Cortex of kidney (tissue), 1 donor: ENCODE results near the gene RABL6.
"Not testable (repeated sequence)": the region's sequence is repeated elsewhere in the genome, so short reads cannot be mapped to it uniquely, and the experiment has no call there.

Experiments
- DNase-seq: peaks from one replicate; lab custom pipeline; 2025; lab: John Stamatoyannopoulos, UW

RABL6 gene

DNA sequence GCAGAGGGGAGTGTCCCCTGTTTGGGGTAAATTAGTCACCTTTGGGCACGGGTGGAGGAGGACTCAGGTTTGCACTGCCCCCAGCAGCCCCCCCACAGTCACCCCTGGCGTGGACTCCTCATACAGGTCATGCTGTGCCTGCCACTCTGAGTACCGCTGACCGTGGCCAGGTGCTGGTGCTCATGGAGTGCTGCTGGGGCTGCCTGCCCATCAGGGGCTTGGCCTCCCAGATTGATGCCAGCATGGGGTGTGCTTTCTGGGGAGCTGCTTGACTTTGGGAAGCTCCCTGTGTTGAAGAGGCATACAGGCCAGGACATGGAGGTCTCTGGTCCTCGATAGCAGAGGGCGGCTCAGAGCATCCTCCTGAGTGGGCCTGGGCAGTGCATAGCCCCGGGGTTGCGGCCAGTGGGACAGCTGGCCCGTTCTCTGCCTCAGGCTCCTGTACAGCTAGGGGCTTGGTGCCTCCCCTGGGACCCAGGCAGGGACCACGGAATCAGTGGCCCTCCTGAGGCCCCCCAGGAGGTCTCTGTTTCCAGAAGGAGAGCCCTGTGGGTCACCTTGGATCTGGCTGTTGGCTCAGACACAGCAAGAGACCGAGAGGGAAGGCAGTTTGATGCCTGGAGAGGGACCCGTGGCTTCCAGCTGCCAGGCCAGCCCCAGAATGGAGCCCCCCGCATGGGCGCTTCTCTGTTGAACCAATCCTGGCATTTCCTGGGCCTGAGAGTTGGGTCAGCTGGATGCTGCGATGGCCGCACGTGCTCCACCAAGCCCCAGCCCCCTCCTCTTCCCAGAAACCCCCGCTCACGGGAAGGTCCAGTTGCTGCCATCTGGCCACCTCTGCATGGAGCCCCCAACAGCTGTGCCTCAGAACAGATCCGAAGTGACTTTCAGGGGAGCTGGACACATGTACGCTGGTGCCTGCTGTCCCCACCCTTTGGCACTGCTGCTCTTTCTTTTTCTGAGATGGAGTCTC is 28.5 kb downstream of the RABL6 start:
- no peak for DNase-seq

DNA sequence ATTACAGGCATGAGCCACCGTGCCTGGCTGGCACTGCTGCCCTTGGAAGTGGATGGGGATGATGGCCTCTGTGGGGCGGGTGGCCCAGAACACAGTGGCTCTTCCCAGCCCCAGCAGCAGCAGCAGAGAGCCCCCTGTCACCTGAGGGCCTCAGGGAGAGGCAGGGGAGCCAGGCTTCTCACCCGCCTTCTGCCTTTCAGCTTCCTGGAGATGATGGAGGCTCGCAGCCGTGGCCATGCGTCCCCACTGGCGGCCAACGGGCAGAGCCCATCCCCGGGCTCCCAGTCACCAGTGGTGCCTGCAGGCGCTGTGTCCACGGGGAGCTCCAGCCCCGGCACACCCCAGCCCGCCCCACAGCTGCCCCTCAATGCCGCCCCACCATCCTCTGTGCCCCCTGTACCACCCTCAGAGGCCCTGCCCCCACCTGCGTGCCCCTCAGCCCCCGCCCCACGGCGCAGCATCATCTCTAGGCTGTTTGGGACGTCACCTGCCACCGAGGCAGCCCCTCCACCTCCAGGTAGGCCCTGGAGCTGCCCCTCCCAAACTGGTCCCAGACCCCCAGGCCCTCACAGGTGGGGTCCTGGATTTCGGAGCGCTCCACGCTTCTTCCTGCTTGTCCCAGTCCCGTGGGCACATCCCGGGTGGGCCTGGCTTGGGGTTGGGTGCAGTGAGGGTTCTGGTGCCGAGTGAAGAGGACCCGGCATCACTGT is 29.6 kb downstream of the RABL6 start:
- DNase-seq = no peak

DNA sequence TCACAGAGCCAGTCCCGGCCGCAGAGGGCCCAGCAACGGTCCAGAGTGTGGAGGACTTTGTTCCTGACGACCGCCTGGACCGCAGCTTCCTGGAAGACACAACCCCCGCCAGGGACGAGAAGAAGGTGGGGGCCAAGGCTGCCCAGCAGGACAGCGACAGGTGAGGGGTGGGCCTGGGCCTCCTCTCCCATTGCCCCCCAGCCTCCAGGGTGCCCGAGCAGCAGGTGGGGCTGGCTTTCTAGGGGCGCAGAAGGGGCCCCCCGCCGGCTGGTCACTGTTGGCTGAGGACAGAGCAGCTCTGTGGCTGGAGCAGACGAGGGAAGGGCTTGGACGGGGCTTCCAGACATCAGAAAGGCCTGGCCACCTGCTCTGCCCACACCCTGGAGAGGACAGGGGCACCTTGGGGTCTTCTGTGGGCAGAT is 30.1 kb downstream of the RABL6 start:
- not testable (repeated sequence) for DNase-seq

DNA sequence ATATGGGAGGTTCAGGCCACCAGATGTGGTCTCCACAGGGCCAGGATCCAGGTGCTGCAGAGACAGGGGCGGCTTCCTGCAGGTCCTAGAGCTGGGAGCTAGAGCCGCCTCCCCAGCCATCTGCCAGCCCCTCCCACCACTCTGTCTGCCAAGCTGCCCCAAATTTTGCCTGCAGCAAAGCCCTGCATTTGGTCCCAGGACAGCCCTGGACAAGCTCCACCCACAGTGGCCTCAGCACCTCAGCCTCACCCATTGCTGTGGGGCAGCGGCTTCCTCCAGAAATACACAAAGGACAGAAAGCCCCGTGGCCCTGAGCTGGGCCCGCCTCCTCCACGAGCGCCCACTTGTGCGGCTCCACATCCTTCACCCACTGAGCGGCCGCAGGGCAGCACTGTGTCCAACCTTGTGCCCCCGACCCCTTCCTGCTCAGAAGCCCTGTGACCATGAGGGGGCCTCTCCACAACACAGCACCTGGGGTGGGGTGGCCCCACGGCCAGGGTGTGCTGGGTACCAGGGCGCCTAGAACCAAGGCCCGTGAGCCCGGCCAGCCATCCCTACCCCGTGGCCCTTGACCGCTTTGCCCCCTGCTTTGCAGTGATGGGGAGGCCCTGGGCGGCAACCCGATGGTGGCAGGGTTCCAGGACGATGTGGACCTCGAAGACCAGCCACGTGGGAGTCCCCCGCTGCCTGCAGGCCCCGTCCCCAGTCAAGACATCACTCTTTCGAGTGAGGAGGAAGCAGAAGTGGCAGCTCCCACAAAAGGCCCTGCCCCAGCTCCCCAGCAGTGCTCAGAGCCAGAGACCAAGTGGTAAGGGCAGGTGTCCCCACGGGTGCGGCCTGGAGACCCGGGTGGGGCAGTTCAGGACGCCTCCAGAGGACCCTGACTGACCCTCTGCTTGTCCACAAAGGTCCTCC is 30.8 kb downstream of the RABL6 start:
- no peak for DNase-seq

DNA sequence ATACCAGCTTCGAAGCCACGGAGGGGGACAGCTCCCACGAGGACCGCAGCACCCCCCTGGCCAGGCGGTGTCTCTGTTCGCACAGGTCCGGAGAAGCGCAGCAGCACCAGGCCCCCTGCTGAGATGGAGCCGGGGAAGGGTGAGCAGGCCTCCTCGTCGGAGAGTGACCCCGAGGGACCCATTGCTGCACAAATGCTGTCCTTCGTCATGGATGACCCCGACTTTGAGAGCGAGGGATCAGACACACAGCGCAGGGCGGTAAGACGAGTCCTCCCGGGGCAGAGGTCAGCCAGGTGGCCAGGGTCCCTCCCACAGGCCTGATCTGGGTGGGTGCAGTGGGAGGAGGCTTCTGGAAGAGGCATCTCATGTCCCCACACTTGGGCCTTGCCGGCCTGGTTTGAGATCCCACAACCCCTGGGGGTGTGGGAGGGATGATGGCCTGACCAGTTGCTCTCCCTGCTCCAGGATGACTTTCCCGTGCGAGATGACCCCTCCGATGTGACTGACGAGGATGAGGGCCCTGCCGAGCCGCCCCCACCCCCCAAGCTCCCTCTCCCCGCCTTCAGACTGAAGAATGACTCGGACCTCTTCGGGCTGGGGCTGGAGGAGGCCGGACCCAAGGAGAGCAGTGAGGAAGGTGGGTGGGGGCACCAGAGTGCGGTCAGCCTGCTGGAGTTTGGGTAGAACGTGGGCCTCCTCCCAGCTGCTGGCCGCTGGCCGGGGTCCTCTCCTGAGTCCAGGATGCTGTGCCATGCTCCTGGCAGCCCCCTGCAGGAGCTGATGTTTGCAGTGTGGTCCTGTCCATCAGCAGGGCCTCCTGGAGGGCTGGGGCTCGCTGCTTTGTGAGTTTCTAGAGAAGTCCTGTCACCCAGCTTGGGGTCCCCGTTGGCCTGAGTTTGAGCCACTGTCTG is 31.7 kb downstream of the RABL6 start:
- DNase-seq = no peak

DNA sequence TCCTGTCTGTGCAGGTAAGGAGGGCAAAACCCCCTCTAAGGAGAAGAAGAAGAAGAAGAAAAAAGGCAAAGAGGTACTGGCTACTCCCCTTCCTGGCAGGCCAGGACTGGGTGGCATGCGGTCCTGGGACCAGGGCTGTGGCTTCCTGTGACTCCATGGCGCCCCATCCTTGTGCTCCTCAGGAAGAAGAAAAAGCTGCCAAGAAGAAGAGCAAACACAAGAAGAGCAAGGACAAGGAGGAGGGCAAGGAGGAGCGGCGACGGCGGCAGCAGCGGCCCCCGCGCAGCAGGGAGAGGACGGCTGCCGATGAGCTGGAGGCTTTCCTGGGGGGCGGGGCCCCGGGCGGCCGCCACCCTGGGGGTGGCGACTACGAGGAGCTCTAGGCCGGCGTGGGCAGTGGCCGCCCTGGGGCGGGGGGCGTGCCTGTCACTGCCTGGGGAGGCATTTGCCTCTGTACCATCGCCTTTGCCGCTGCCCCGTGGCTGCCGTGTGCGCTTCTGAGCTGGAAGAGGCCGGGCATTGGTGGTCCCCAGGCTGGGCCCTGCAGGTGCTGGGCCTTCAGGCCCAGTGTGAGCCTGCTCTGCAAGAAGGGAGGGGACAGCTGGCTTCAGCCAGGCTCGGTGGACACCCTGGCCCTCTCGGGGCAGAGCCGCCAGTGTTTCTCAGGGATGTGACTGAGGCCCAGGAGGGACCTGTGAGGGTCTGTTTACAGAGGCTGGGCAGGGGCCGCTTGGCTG is 32.6 kb downstream of the RABL6 start:
- no peak for DNase-seq

DNA sequence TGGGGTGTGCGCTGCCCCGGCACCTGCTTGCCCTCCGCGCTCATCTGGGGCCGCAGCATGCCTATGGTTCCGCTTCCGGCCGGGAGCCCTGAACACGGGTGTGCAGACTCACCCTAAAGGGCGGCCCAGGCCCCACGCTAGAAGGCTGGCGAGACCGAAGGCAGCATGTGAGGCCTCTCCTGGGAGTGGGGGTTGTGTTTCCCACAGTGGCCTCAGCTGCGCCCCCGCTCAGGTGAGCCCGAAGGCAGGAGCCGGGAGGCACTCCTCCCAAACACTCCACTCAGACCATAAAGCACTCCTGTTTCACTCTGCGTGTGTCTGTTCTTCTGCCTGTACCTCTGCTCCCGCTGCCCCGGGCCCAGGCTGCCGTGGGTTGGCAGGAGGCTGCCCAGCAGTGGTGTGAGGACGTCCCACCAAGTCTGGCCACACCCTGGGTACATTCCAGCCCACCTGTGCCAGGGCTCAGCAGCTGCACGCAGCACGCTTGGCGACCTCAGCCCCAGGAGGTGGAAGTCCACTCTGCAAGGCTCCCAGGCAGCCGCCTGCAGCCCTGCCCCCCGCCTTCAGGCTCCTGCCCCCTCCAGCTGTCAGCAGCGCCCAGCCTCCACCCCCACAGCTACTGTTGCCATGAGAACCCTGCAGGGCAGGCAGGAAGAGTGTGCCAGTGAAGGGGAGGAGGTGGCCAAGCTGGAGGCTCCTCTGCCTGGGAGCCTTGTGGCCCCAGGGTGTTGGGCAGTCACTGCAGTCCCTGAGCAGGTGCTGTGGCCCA is 33.3 kb downstream of the RABL6 start:
- no peak for DNase-seq

DNA sequence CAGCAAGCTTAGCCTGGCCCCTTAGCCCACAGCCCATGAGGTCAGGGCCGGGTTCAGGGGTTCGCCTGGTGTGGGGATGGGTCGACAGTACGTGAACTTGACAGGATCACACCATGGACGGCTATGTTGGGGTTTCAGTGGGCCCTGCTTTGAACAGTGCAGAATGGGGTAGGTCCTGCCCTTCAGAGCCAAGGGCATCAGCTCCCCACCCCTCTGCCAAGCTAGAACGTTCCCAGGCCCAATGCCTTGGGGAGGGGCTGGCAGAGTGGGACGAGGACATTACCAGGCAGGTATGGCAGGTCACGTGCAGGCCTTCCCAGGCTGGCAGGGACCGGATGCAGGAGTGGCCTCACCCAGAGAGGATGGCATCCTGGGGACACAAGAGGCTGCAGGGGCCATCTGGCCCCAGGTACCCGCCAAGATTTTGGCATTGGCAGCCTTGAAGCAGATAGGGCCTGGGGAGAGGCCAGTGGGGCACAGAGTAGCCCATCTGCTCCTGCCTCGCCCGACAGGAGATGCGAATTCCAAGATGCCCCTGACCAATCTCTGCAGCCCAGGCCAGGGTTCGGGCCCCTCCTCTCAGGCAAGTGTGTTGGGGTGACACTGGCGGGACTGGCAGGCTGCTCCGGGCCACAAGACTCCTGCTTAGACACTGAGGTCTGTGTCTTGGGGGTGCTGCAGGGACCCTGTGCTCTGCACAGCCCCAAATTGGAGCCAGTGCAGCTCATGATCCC is 34.1 kb downstream of the RABL6 start:
- DNase-seq = not testable (repeated sequence)

DNA sequence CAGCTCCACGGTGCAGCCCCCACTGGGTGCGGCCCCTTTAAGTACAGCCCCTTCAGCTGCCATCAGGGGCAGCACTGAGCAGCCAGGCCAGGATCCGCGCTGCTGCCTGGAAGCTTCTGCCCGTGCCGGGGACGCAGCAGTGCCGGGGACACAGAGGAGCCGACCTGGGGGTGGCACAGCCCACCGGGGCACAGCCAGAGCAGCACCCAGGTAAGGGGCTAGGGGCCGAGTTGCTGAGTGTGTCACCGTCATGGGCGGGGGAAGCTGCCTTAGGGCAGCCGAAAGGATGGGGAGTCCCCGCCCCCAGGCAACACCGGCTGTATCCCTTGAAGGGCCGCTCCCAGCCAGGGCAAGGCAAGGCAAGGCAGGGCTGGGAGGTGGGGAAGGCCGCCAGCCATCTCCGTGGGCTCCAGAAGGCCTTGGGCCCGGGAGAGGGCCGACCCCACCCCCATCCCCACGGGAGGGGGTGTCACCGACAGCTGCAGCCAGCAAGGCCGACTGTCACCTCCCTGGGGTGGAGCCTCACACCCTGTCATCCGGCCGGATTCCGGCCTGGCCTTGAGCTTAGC is 34.7 kb downstream of the RABL6 start, which contains the start of gene AJM1:
AJM1 (plus strand) TSS at position 99 of the 569 bp plus-strand sequence. CDS start 1,937 bp downstream, outside the sequence.
- not testable (repeated sequence) for DNase-seq

DNA sequence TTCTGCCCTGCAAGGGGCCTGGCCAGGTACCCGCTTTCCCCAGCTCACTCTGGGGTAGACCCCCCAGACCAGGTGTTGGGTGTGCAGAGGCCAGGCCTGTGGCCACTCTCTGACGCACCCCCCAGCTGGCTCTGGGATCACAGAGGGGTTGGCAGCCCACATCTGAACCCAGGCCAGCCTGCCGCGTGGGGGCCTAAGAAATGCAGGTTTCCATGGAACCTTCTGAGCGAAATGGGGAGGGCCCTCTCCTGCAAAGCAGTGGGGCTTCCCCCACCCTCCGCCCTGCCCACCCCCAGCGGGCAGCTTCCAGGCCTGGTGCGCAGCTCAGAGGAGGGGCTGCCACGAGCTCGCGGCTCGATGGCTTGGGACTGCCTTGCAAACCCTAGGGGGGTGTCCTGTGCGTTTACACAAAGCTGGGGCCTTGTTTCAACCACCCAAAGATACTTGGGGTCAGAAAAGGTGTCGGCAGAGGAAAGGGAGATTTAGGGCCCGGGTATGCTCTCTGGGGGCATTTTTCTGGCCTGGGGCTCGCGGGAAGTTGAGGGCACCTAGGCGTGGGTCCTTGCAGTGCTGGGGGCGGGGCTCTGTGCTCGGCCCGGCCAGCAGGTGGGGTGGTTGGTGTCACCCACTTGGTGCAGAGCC is 35.5 kb downstream of the RABL6 start:
- DNase-seq = not testable (repeated sequence)

DNA sequence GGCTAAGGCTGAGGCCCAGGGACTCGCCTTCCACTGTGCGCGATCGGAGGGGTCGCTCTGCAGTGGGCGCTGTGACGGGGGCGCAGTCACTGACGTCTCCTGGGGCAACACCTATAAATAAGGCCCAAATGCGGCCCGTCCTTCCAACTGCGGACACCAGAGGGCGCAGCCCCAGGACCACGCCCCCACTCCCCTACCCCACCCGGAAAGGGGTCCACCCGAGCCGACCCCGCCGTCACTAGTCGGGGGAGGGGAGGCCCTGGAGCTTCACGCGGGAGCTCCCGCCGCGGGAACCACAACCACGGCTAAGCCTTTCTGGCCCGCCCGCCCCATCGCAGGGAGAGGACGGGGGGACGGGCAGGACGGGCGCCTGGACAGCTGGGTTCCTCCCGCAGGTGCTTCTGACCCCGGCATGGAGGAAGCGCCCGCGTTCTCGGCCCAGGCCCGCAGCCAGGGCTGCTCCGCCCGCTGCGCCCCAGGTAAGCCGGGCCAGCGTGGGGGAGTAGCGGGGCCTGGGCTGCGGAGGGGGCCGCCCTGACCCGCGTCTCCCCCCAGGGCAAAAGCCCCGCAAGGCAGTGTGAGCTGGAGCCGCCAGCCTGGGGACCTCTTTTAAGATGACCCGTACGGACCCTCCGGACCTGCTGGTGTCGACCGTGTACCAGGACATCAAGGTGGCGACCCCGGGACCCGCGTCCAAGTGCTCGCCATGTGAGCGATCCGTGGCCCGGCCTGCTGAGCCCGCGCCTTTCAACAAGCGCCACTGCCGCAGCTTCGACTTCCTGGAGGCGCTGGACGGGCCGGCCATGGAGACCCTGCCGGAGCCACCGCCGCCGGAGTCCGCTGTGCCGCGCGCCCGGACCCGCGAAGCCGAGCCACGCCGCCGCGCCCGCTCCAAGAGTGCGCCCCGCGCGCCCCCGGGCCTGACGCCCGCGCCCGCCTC is 36.3 kb downstream of the RABL6 start:
- not testable (repeated sequence) for DNase-seq

DNA sequence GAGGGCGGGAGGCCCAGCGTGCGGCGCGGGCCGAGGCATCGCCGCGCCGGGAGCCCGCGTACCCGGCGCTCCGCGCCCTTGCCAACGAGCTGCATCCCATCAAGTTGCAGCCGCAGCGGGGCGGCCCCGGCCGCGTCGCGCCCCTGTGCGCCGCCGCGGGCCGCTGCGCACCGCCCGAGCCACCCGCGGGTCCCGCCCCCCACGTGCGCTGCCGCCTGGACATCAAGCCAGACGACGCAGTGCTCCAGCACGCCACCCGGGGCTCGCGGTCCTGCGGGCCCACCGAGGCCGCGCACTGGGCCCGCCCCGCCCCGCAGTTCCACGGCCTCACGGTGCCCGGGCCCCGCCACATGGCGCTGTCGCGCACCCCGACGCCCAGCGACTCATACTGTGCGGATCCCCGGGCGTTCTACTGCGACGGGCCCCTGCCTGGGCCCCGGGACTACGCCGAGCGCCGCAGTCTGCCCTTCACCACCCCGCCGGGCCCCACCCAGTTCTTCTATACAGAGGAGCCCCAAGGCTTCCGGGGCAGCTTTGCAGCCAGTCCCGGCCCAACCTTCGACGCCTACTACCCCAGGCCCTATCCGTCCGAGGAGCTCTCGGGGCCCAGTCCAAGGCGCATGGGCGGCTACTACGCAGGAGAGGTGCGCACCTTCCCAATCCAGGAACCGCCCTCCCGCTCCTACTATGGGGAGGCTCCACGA is 37.2 kb downstream of the RABL6 start:
- DNase-seq = no peak

DNA sequence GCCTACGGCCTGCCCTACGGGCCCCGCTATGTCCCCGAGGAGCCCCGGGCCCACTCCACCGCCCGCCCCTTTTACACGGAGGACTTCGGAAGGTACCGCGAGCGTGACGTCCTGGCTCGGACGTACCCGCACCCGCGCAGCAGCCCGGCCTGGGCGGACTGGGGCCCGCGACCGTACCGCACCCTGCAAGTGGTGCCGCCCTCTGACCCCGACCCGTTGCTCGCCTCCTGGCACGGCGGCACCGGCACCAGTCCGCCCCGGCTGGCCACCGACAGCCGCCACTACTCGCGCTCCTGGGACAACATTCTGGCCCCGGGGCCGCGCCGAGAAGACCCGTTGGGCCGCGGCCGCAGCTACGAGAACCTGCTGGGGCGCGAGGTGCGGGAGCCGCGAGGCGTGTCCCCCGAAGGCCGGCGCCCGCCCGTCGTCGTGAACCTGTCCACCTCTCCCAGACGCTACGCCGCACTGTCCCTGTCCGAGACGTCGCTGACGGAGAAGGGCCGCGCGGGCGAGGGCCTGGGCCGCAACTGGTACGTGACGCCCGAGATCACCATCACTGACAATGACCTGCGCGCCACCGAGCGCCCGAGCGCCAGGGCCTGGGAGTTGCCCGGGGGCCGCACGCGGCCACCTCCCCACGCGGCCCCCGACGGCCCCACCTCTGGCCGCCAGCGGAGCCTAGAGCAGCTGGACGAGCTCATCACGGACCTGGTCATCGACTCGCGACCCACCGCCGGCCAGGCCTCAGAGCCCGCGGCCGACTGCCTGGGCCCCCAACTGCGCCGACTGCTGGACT is 37.9 kb downstream of the RABL6 start:
- DNase-seq = no peak

DNA sequence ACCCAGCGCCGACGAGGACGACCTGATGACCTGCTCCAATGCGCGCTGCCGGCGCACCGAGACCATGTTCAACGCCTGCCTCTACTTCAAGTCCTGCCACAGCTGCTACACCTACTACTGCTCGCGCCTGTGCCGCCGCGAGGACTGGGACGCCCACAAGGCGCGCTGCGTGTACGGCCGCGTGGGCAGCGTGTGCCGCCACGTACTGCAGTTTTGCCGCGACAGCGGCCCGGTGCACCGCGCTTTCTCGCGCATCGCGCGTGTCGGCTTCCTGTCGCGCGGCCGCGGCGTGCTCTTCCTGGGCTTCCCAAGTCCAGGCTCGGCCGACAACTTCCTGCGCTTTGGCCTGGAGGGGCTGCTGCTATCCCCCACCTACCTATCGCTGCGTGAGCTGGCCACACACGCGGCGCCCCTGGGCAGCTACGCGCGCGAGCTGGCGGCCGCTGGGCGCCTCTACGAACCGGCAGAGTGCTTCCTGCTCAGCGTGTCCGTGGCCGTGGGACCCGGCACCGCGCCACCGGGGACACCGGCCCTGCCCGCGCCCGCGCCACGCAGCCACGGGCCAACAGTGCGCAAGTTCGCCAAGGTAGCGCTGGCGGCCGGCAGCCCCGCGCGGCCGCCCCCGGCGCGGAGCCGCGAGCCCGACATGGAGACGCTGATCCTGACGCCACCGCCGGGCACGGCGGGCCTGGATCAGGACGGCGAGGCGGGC is 38.8 kb downstream of the RABL6 start:
- DNase-seq = no peak
